Liver (tissue), 3 donors: Measurements from ENCODE around the gene ERCC6L.

Experiments
- REST ChIP-seq: IDR thresholded peaks from 2 replicates; pipeline ENCODE4 v1.6.1; 2016; ENCODE audit warnings: antibody characterized with exemption, mild to moderate bottlenecking
- TAF1 ChIP-seq: conservative IDR thresholded peaks from 2 replicates; pipeline ENCODE4 v1.6.1; 2016; ENCODE audit warnings: antibody characterized with exemption, mild to moderate bottlenecking
- TF ChIP-seq, protein P1 (sequence below): fragments of 150-350 bp; IDR thresholded peaks from 2 replicates; pipeline ENCODE4 v1.5.1; 2017; ENCODE audit warnings: improper control_type of control experiment, low read depth, low read length; ENCODE audit not compliant: missing input control
- donor health status: healthy.
- donor health status: healthy.

GRCh38 chrX:72255864-72256263 lies 17.0 kb upstream of the ERCC6L start:
- TF ChIP-seq TAF1 (no peak), REST (no peak)
- TF ChIP-seq, protein P1, sequence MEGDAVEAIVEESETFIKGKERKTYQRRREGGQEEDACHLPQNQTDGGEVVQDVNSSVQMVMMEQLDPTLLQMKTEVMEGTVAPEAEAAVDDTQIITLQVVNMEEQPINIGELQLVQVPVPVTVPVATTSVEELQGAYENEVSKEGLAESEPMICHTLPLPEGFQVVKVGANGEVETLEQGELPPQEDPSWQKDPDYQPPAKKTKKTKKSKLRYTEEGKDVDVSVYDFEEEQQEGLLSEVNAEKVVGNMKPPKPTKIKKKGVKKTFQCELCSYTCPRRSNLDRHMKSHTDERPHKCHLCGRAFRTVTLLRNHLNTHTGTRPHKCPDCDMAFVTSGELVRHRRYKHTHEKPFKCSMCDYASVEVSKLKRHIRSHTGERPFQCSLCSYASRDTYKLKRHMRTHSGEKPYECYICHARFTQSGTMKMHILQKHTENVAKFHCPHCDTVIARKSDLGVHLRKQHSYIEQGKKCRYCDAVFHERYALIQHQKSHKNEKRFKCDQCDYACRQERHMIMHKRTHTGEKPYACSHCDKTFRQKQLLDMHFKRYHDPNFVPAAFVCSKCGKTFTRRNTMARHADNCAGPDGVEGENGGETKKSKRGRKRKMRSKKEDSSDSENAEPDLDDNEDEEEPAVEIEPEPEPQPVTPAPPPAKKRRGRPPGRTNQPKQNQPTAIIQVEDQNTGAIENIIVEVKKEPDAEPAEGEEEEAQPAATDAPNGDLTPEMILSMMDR, result no peak
